Measurements from ENCODE around the gene TMEM220. TPM values are rescaled to one million over a fixed set of nuclear protein-coding genes. Genes with fewer than 3 reads are reported as not detected.

Gene TMEM220
- total RNA-seq, 1 experiment from 2014 or later = 4.0 TPM

DNA sequence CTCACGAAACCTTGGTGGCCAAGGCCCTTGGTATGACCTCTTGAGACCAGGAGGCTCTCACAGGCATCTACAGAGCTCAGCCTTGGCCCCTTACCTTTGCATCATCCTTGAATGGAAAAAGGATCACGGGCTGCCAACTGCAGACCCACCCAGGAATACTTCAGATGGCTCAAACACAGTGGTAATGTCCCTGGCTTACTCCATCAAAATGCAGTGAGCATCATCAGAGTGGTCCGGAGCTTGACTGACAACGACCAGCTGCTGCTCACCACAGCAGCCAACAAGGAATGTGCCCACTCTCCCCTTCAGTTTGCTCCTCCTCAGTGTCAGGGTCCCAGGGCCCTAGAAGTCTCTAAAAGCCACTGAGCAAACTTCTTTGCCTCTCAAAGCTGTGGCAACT is 55.1 kb downstream of the TMEM220 start (continued):
- TF ChIP-seq, protein P1, sequence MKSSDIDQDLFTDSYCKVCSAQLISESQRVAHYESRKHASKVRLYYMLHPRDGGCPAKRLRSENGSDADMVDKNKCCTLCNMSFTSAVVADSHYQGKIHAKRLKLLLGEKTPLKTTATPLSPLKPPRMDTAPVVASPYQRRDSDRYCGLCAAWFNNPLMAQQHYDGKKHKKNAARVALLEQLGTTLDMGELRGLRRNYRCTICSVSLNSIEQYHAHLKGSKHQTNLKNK (CRISPR knock-in tag; IDR thresholded peaks at IDR 0.05) = no peak
- TF ChIP-seq ZBTB21 (CRISPR knock-in tag; IDR thresholded peaks at IDR 0.05; ENCODE audit: borderline replicate concordance) (no peak), KAT7 (CRISPR knock-in tag; IDR thresholded peaks at IDR 0.05; ENCODE audit: borderline replicate concordance) (no peak), ELF4 (CRISPR knock-in tag; IDR thresholded peaks at IDR 0.05; ENCODE audit: low read depth) (no peak), ZNF138 (CRISPR knock-in tag; conservative IDR thresholded peaks at IDR 0.05) (no peak), ZNF281 (CRISPR knock-in tag; IDR thresholded peaks at IDR 0.05) (no peak), ZNF219 (CRISPR knock-in tag; IDR thresholded peaks at IDR 0.05; ENCODE audit: borderline replicate concordance) (no peak), PRDM15 (CRISPR knock-in tag; IDR thresholded peaks at IDR 0.05) (no peak)
- TF ChIP-seq, protein P2, sequence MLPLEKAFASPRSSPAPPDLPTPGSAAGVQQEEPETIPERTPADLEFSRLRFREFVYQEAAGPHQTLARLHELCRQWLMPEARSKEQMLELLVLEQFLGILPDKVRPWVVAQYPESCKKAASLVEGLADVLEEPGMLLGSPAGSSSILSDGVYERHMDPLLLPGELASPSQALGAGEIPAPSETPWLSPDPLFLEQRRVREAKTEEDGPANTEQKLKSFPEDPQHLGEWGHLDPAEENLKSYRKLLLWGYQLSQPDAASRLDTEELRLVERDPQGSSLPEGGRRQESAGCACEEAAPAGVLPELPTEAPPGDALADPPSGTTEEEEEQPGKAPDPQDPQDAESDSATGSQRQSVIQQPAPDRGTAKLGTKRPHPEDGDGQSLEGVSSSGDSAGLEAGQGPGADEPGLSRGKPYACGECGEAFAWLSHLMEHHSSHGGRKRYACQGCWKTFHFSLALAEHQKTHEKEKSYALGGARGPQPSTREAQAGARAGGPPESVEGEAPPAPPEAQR (CRISPR knock-in tag; IDR thresholded peaks at IDR 0.05) = no peak
- TF ChIP-seq, protein P3, sequence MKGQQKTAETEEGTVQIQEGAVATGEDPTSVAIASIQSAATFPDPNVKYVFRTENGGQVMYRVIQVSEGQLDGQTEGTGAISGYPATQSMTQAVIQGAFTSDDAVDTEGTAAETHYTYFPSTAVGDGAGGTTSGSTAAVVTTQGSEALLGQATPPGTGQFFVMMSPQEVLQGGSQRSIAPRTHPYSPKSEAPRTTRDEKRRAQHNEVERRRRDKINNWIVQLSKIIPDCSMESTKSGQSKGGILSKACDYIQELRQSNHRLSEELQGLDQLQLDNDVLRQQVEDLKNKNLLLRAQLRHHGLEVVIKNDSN (CRISPR knock-in tag; IDR thresholded peaks at IDR 0.05) = no peak

DNA sequence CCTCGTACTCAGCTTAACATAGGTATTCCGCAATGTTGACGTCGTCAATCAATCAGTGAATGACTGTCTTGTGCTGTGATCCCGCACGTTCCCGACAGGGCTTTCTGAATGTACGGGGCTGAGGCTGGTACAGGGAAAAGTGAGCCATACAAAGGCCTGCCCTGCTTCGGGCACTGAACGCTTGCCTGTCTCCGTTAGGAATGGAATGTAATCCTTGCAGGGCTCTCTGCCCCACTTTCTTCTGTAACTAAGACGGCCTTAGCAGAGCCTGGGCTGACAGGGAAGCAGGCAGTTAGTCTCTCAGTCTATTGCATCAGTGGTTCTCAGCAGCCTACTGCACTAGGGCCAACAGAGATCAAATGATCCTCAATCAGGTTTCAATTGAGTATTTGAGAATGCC is 56.5 kb downstream of the TMEM220 start:
- Mint-ChIP-seq H3K27me3 (ENCODE audit: low read depth) (no peaks in the 10 kb centered on the region), H3K4me1 (no peaks in the 10 kb centered on the region), H3K4me3 (no peak overlapping the region), H3K36me3 (peaks cover 20% of the 10 kb centered on the region), H3K9me3 (no peaks in the 10 kb centered on the region), H3K27ac (no peak overlapping the region)
- ATAC-seq (no peak), DNase-seq (ENCODE audit: low spot score) (no peak)
- CTCF ChIA-PET = interaction anchor here (1.3 to 1.6 kb wide), 2 partner anchors 38 to 44 kb away, joined by 3 read pairs; no protein-coding TSS in a partner anchor
- POLR2A ChIA-PET = no interaction called here
- TF ChIP-seq SMAD4 (CRISPR knock-in tag; IDR thresholded peaks at IDR 0.05) (no peak), ARID4B (CRISPR knock-in tag; IDR thresholded peaks at IDR 0.05; ENCODE audit: borderline replicate concordance) (no peak), ZNF671 (CRISPR knock-in tag; IDR thresholded peaks at IDR 0.05) (no peak), CDX4 (CRISPR knock-in tag; IDR thresholded peaks at IDR 0.05; ENCODE audit: borderline replicate concordance) (no peak)
- TF ChIP-seq, protein P4, sequence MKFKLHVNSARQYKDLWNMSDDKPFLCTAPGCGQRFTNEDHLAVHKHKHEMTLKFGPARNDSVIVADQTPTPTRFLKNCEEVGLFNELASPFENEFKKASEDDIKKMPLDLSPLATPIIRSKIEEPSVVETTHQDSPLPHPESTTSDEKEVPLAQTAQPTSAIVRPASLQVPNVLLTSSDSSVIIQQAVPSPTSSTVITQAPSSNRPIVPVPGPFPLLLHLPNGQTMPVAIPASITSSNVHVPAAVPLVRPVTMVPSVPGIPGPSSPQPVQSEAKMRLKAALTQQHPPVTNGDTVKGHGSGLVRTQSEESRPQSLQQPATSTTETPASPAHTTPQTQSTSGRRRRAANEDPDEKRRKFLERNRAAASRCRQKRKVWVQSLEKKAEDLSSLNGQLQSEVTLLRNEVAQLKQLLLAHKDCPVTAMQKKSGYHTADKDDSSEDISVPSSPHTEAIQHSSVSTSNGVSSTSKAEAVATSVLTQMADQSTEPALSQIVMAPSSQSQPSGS (CRISPR knock-in tag; IDR thresholded peaks at IDR 0.05; ENCODE audit: borderline replicate concordance, low read depth) = no peak
- TF ChIP-seq, protein P5, sequence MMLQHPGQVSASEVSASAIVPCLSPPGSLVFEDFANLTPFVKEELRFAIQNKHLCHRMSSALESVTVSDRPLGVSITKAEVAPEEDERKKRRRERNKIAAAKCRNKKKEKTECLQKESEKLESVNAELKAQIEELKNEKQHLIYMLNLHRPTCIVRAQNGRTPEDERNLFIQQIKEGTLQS (CRISPR knock-in tag; conservative IDR thresholded peaks at IDR 0.05) = no peak
- TF ChIP-seq, protein P6, sequence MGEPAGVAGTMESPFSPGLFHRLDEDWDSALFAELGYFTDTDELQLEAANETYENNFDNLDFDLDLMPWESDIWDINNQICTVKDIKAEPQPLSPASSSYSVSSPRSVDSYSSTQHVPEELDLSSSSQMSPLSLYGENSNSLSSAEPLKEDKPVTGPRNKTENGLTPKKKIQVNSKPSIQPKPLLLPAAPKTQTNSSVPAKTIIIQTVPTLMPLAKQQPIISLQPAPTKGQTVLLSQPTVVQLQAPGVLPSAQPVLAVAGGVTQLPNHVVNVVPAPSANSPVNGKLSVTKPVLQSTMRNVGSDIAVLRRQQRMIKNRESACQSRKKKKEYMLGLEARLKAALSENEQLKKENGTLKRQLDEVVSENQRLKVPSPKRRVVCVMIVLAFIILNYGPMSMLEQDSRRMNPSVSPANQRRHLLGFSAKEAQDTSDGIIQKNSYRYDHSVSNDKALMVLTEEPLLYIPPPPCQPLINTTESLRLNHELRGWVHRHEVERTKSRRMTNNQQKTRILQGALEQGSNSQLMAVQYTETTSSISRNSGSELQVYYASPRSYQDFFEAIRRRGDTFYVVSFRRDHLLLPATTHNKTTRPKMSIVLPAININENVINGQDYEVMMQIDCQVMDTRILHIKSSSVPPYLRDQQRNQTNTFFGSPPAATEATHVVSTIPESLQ (CRISPR knock-in tag; IDR thresholded peaks at IDR 0.05) = no peak
